Activated CD4-positive, alpha-beta memory T cell treated with anti-CD3 and anti-CD28 coated beads, Interleukin-2, amount 10 ng/mL, durations not matched to agents 7 days and 5 days (primary cell): ENCODE measurements around the gene OR5AU1. TPM values are rescaled to one million over a fixed set of nuclear protein-coding genes. Genes with fewer than 3 reads are reported as not detected.
A peak's percentile ranks its signal among the peaks of the same experiment; 100 is the strongest.

Experiments
- CTCF ChIA-PET: fragments of 350-600 bp; sonication (Branson Sonifier 250); formaldehyde crosslinking; loops from one replicate; lab custom pipeline; 2021; ENCODE audit warnings: antibody characterized with exemption, inconsistent platforms; lab: Charles Lee
- POLR2A ChIA-PET: fragments of 350-600 bp; sonication (Branson Sonifier 250); formaldehyde crosslinking; loops from one replicate; lab custom pipeline; 2021; ENCODE audit warnings: antibody characterized with exemption; lab: Charles Lee
- DNase-seq: peaks from one replicate; pipeline ENCODE4 v3.0.0-alpha.2; 2020
- H3K27ac Mint-ChIP-seq: one replicate; pipeline ENCODE4 v1.8.0; 2021; ENCODE audit warnings: mild to moderate bottlenecking, mixed read lengths
- H3K27me3 Mint-ChIP-seq: one replicate; pipeline ENCODE4 v1.8.0; 2021; ENCODE audit warnings: mixed read lengths
- H3K36me3 Mint-ChIP-seq: one replicate; pipeline ENCODE4 v1.8.0; 2021; ENCODE audit warnings: low read depth, mixed read lengths
- H3K4me1 Mint-ChIP-seq: one replicate; pipeline ENCODE4 v1.8.0; 2021; ENCODE audit warnings: mixed read lengths
- H3K4me3 Mint-ChIP-seq: one replicate; pipeline ENCODE4 v1.8.0; 2021; ENCODE audit warnings: mild to moderate bottlenecking, mixed read lengths
- H3K9me3 Mint-ChIP-seq: one replicate; pipeline ENCODE4 v1.8.0; 2021; ENCODE audit warnings: mixed read lengths
- total RNA-seq, 2 experiments: library from RNA; stranded (reverse); gene quantifications; one replicate each; pipeline ENCODE4 v1.2.3, GENCODE V29; 2021

OR5AU1 gene
- total RNA-seq, 2 experiments from 2014 or later = not detected

- H3K9me3 Mint-ChIP-seq = no peaks in the 10 kb centered on the region
- POLR2A ChIA-PET = interaction anchor here (2.9 kb wide), 1 partner anchor 9 kb away, joined by 8 read pairs; no protein-coding TSS in a partner anchor
- peaks cover 23% of the 10 kb centered on the region for H3K4me1 Mint-ChIP-seq
- CTCF ChIA-PET = no interaction called here
- no peak overlapping the region for H3K4me3 Mint-ChIP-seq
- no peak overlapping the region for H3K27ac Mint-ChIP-seq
- H3K27me3 Mint-ChIP-seq = no peaks in the 10 kb centered on the region
- DNase-seq = no peak
- H3K36me3 Mint-ChIP-seq = no peaks in the 10 kb centered on the region
Measured at GRCh38 chr14:21112255-21112654, 43.6 kb downstream of the OR5AU1 start.

GRCh38 chr14:21109377-21110138, 46.3 kb downstream of the OR5AU1 start:
- no peaks in the 10 kb centered on the region for H3K27me3 Mint-ChIP-seq
- H3K9me3 Mint-ChIP-seq = no peaks in the 10 kb centered on the region
- H3K4me3 Mint-ChIP-seq = no peak overlapping the region
- H3K36me3 Mint-ChIP-seq = no peaks in the 10 kb centered on the region
- ChIA-PET CTCF (interaction anchor here (1.0 to 10.3 kb wide), 7 partner anchors 14 to 94 kb away, joined by 3 to 137 read pairs (median 6); no protein-coding TSS in a partner anchor), POLR2A (no interaction called here)
- no peak overlapping the region for H3K27ac Mint-ChIP-seq
- peaks cover 34% of the 10 kb centered on the region for H3K4me1 Mint-ChIP-seq
- DNase-seq = no peak

- CTCF ChIA-PET = interaction anchor here (1.0 to 10.3 kb wide), 8 partner anchors 16 to 137 kb away, joined by 3 to 137 read pairs (median 4); no protein-coding TSS in a partner anchor
- H3K27me3 Mint-ChIP-seq = no peaks in the 10 kb centered on the region
- POLR2A ChIA-PET = no interaction called here
- no peak overlapping the region for H3K27ac Mint-ChIP-seq
- no peaks in the 10 kb centered on the region for H3K9me3 Mint-ChIP-seq
- H3K4me3 Mint-ChIP-seq = no peak overlapping the region
- no peaks in the 10 kb centered on the region for H3K36me3 Mint-ChIP-seq
- no peak for DNase-seq
- H3K4me1 Mint-ChIP-seq = peaks cover 35% of the 10 kb centered on the region
Measured at GRCh38 chr14:21108791-21109190, 47.1 kb downstream of the OR5AU1 start.

- Mint-ChIP-seq H3K27ac (no peak overlapping the region), H3K4me1 (peaks cover 40% of the 10 kb centered on the region), H3K4me3 (no peak overlapping the region), H3K9me3 (no peaks in the 10 kb centered on the region), H3K36me3 (no peaks in the 10 kb centered on the region), H3K27me3 (no peaks in the 10 kb centered on the region)
- POLR2A ChIA-PET = no interaction called here
- CTCF ChIA-PET = interaction anchor here (2.1 to 10.3 kb wide), 3 partner anchors 13 to 91 kb away, joined by 8 to 159 read pairs (median 137); no protein-coding TSS in a partner anchor
- no peak for DNase-seq
Measured at GRCh38 chr14:21107283-21107800, 48.5 kb downstream of the OR5AU1 start.

GRCh38 chr14:21106498-21107282, 49.2 kb downstream of the OR5AU1 start:
- Mint-ChIP-seq H3K9me3 (no peaks in the 10 kb centered on the region), H3K27ac (no peak overlapping the region), H3K4me1 (peaks cover 47% of the 10 kb centered on the region), H3K27me3 (no peaks in the 10 kb centered on the region), H3K36me3 (no peaks in the 10 kb centered on the region), H3K4me3 (no peak overlapping the region)
- DNase-seq = peak; percentile 80
- CTCF ChIA-PET = interaction anchor here (1.1 to 10.3 kb wide), 5 partner anchors 13 to 135 kb away, joined by 4 to 159 read pairs (median 23); no protein-coding TSS in a partner anchor
- POLR2A ChIA-PET = no interaction called here

- H3K4me3 Mint-ChIP-seq = no peak overlapping the region
- POLR2A ChIA-PET = no interaction called here
- no peaks in the 10 kb centered on the region for H3K9me3 Mint-ChIP-seq
- H3K4me1 Mint-ChIP-seq = peaks cover 50% of the 10 kb centered on the region
- CTCF ChIA-PET = interaction anchor here (1.1 to 10.3 kb wide), 7 partner anchors 12 to 135 kb away, joined by 4 to 159 read pairs (median 52); no protein-coding TSS in a partner anchor
- no peaks in the 10 kb centered on the region for H3K36me3 Mint-ChIP-seq
- no peak overlapping the region for H3K27ac Mint-ChIP-seq
- H3K27me3 Mint-ChIP-seq = no peaks in the 10 kb centered on the region
- no peak for DNase-seq
Measured at GRCh38 chr14:21106176-21106497, 49.7 kb downstream of the OR5AU1 start.

GRCh38 chr14:21105095-21105494, 50.8 kb downstream of the OR5AU1 start:
- peaks cover 49% of the 10 kb centered on the region for H3K4me1 Mint-ChIP-seq
- H3K27me3 Mint-ChIP-seq = no peaks in the 10 kb centered on the region
- POLR2A ChIA-PET = interaction anchor here (0.7 to 4.4 kb wide), 14 partner anchors 8 to 373 kb away, joined by 3 to 31 read pairs (median 4); no protein-coding TSS in a partner anchor
- H3K27ac Mint-ChIP-seq = peak overlapping the region; percentile 78
- peak overlapping the region; percentile 88 for H3K4me3 Mint-ChIP-seq
- CTCF ChIA-PET = interaction anchor here (0.6 to 10.3 kb wide), 26 partner anchors 9 to 406 kb away, joined by 3 to 159 read pairs (median 4); partner anchors contain the start of genes ARHGEF40, METTL3, RAB2B and RNASE7
- no peak for DNase-seq
- no peaks in the 10 kb centered on the region for H3K36me3 Mint-ChIP-seq
- H3K9me3 Mint-ChIP-seq = no peaks in the 10 kb centered on the region

Other genes starting within 250 kb of the OR5AU1 start
- gene RNASE2, start 200.6 kb downstream of the OR5AU1 start, total RNA-seq = not detected
- gene METTL17, start 166.1 kb downstream of the OR5AU1 start, total RNA-seq = 10 to 100 TPM; 81.9 to 82.0 TPM
- not detected for gene SLC39A2, start 156.8 kb downstream of the OR5AU1 start, total RNA-seq
- 1 to 10 TPM; 8.3 to 8.5 TPM for gene NDRG2, start 131.0 kb downstream of the OR5AU1 start, total RNA-seq
- not detected for gene TPPP2, start 125.8 kb downstream of the OR5AU1 start, total RNA-seq
- gene RNASE13, start 121.3 kb downstream of the OR5AU1 start, total RNA-seq = not detected
- not detected for gene RNASE7, start 113.7 kb downstream of the OR5AU1 start, total RNA-seq
- gene RNASE8, start 98.2 kb downstream of the OR5AU1 start, total RNA-seq = not detected
- under 1 TPM; 0.18 to 0.28 TPM for gene ARHGEF40, start 85.8 kb downstream of the OR5AU1 start, total RNA-seq
- gene ZNF219, start 57.4 kb downstream of the OR5AU1 start, total RNA-seq = 1 to 10 TPM; 5.3 to 5.8 TPM
- not detected for gene TMEM253, start 55.0 kb downstream of the OR5AU1 start, total RNA-seq
- gene HNRNPC, start 113.4 kb upstream of the OR5AU1 start, total RNA-seq = 100 to 1,000 TPM; 689 to 710 TPM
- not detected for gene RPGRIP1, start 124.0 kb upstream of the OR5AU1 start, total RNA-seq
- gene SUPT16H, start 228.0 kb upstream of the OR5AU1 start, total RNA-seq = 100 to 1,000 TPM; 114 TPM